H9 (cell line): ENCODE results near the gene HHLA2. TPM values are rescaled to one million over a fixed set of nuclear protein-coding genes. Genes with fewer than 3 reads are reported as not detected.

Source experiments
- DNase-seq: peaks from one replicate; pipeline ENCODE4 v3.0.0-alpha.2; 2017
- H2AFZ ChIP-seq: one replicate; pipeline ENCODE4 v1.6.1; 2013; ENCODE audit warnings: mild to moderate bottlenecking, low read length, control low read depth, moderate library complexity
- H2AK5ac ChIP-seq: 2 replicates; pipeline ENCODE4 v1.6.1; 2013; ENCODE audit warnings: low read length, control low read depth, mixed read lengths; ENCODE audit not compliant: insufficient read length
- H2BK120ac ChIP-seq: one replicate; pipeline ENCODE4 v1.6.1; 2013; ENCODE audit warnings: low read depth, mild to moderate bottlenecking, low read length, control low read depth, inconsistent platforms; ENCODE audit not compliant: poor library complexity, severe bottlenecking
- H2BK12ac ChIP-seq: 2 replicates; pipeline ENCODE4 v1.6.1; 2013; ENCODE audit warnings: low read length, control low read depth, mixed read lengths, low read depth; ENCODE audit not compliant: insufficient read length
- H2BK15ac ChIP-seq: 2 replicates; pipeline ENCODE4 v1.6.1; 2013; ENCODE audit warnings: low read depth, low read length, control low read depth
- H2BK20ac ChIP-seq: one replicate; pipeline ENCODE4 v1.6.1; 2013; ENCODE audit warnings: low read depth, mild to moderate bottlenecking, low read length, control low read depth, inconsistent platforms; ENCODE audit not compliant: poor library complexity, severe bottlenecking
- H2BK5ac ChIP-seq: 2 replicates; pipeline ENCODE4 v1.6.1; 2013; ENCODE audit warnings: low read length, control low read depth, mixed read lengths; ENCODE audit not compliant: insufficient read length
- H3K14ac ChIP-seq: 2 replicates; pipeline ENCODE4 v1.6.1; 2013; ENCODE audit warnings: low read length, control low read depth; ENCODE audit not compliant: insufficient read depth
- H3K18ac ChIP-seq: 2 replicates; pipeline ENCODE4 v1.6.1; 2013; ENCODE audit warnings: low read depth, mild to moderate bottlenecking, mixed read lengths, low read length, control low read depth; ENCODE audit not compliant: insufficient read length
- H3K23ac ChIP-seq: 2 replicates; pipeline ENCODE4 v1.6.1; 2013; ENCODE audit warnings: low read length, control low read depth, mixed read lengths, low read depth; ENCODE audit not compliant: insufficient read length
- H3K23me2 ChIP-seq: 2 replicates; pipeline ENCODE4 v1.6.1; 2013; ENCODE audit warnings: low read depth, mild to moderate bottlenecking, mixed read lengths, low read length, control low read depth; ENCODE audit not compliant: insufficient read length, poor library complexity, severe bottlenecking
- H3K27ac ChIP-seq: 2 replicates; pipeline ENCODE4 v1.5.1; 2013; ENCODE audit warnings: low read length, control low read depth, mixed read lengths, low read depth; ENCODE audit not compliant: insufficient read length
- H3K27me3 ChIP-seq: 2 replicates; pipeline ENCODE4 v1.6.1; 2013; ENCODE audit warnings: low read length, control low read depth, inconsistent platforms; ENCODE audit not compliant: insufficient read depth
- H3K4ac ChIP-seq: 2 replicates; pipeline ENCODE4 v1.6.1; 2013; ENCODE audit warnings: low read depth, mild to moderate bottlenecking, control low read depth, inconsistent platforms, low read length, moderate library complexity
- H3K4me1 ChIP-seq: 2 replicates; pipeline ENCODE4 v1.6.1; 2013; ENCODE audit warnings: low read length, control low read depth, inconsistent platforms; ENCODE audit not compliant: insufficient read depth
- H3K4me2 ChIP-seq: 2 replicates; pipeline ENCODE4 v1.6.1; 2013; ENCODE audit warnings: low read length, control low read depth, mixed read lengths; ENCODE audit not compliant: insufficient read length, insufficient read depth
- H3K56ac ChIP-seq: 2 replicates; pipeline ENCODE4 v1.6.1; 2013; ENCODE audit warnings: low read depth, mild to moderate bottlenecking, mixed read lengths, low read length, control low read depth; ENCODE audit not compliant: insufficient read length
- H3K79me1 ChIP-seq: 2 replicates; pipeline ENCODE4 v1.6.1; 2013; ENCODE audit warnings: low read depth, mild to moderate bottlenecking, moderate library complexity, low read length, control low read depth, inconsistent platforms; ENCODE audit not compliant: insufficient read depth, poor library complexity, severe bottlenecking
- H3K79me2 ChIP-seq: 2 replicates; pipeline ENCODE4 v1.6.1; 2013; ENCODE audit warnings: low read length, control low read depth, inconsistent platforms; ENCODE audit not compliant: insufficient read depth
- H3K9ac ChIP-seq: 2 replicates; pipeline ENCODE4 v1.6.1; 2013; ENCODE audit warnings: low read length, control low read depth, mixed read lengths; ENCODE audit not compliant: insufficient read length; ENCODE audit errors: extremely low read depth
- H3K9me3 ChIP-seq: one replicate; pipeline ENCODE4 v1.6.1; 2013; ENCODE audit warnings: low read depth, low read length, inconsistent platforms; ENCODE audit not compliant: control insufficient read depth
- H3T11ph ChIP-seq: one replicate; pipeline ENCODE4 v1.6.1; 2013; ENCODE audit warnings: mild to moderate bottlenecking, low read length, control low read depth, inconsistent platforms
- H4K20me1 ChIP-seq: one replicate; pipeline ENCODE4 v1.6.1; 2013; ENCODE audit not compliant: control insufficient read depth, insufficient read length, insufficient read depth
- H4K5ac ChIP-seq: 2 replicates; pipeline ENCODE4 v1.6.1; 2013; ENCODE audit warnings: low read depth, mild to moderate bottlenecking, mixed read lengths, low read length, control low read depth; ENCODE audit not compliant: insufficient read length
- H4K8ac ChIP-seq: replicated peaks from 2 replicates; pipeline ENCODE4 v1.6.1; 2013; ENCODE audit warnings: low read length, control low read depth, mixed read lengths, low read depth; ENCODE audit not compliant: insufficient read length
- H4K91ac ChIP-seq: 2 replicates; pipeline ENCODE4 v1.6.1; 2013; ENCODE audit warnings: low read depth, mild to moderate bottlenecking, moderate library complexity, mixed read lengths, low read length, control low read depth; ENCODE audit not compliant: insufficient read length
- H3K27ac Mint-ChIP-seq, 3 experiments: 2 replicates in 2 of 3; 3 replicates in 1 of 3; pipeline ENCODE4 v1.8.0; 2020 to 2021; ENCODE audit warnings: mixed read lengths in 3 of 3, mild to moderate bottlenecking in 1 of 3, moderate library complexity in 1 of 3
- H3K27me3 Mint-ChIP-seq: 2 replicates; pipeline ENCODE4 v1.8.0; 2021; ENCODE audit warnings: low read depth, mild to moderate bottlenecking, moderate library complexity, mixed read lengths
- H3K36me3 Mint-ChIP-seq, 3 experiments: 2 replicates in 2 of 3; 3 replicates in 1 of 3; pipeline ENCODE4 v1.8.0; 2020 to 2021; ENCODE audit warnings: low read depth in 3 of 3, mixed read lengths in 3 of 3; ENCODE audit not compliant: insufficient read depth in 1 of 3
- H3K4me1 Mint-ChIP-seq, 2 experiments: 2 replicates each; pipeline ENCODE4 v1.8.0; 2020; ENCODE audit warnings: mixed read lengths in 2 of 2
- H3K4me3 Mint-ChIP-seq, 2 experiments: 2 replicates in 1 of 2; 3 replicates in 1 of 2; pipeline ENCODE4 v1.8.0; 2020 to 2021; ENCODE audit warnings: mild to moderate bottlenecking in 2 of 2, mixed read lengths in 2 of 2, moderate library complexity in 1 of 2
- H3K9me3 Mint-ChIP-seq, 2 experiments: 2 replicates in 1 of 2; 3 replicates in 1 of 2; pipeline ENCODE4 v1.8.0; 2020; ENCODE audit warnings: mild to moderate bottlenecking in 2 of 2, mixed read lengths in 2 of 2, moderate library complexity in 1 of 2
- CTCF ChIP-seq: fragments of 200-600 bp; sonication (generic); conservative IDR thresholded peaks from 3 replicates; pipeline ENCODE4 v1.8.0; 2021; ENCODE audit warnings: antibody characterized with exemption, mild to moderate bottlenecking
- WGBS: extraction: QIAGEN DNeasy Blood & Tissue Kit; methylation state at CpG from one replicate; pipeline ENCODE4 v1.1.7; 2013; ENCODE audit warnings: missing lambda C conversion rate, low lambda C conversion rate, mixed read lengths; ENCODE audit not compliant: insufficient read length; ENCODE audit errors: extremely low coverage; 5-methylcytosine and 5-hydroxymethylcytosine counted together
- total RNA-seq: library from RNA; stranded (reverse); gene quantifications from 2 replicates; pipeline ENCODE4 v1.2.1, GENCODE V29; 2021

Gene HHLA2
- total RNA-seq, 1 experiment from 2014 or later: not detected

- no peak overlapping the region for H2BK120ac ChIP-seq
These were observed 50.2 kb downstream of the HHLA2 start for GRCh38 chr3:108346301-108347227.

More at GRCh38 chr3:108346301-108347227, 50.2 kb downstream of the HHLA2 start:
- no peaks in the 10 kb centered on the region for H3K27me3 Mint-ChIP-seq
- peaks cover 3 to 5% of the 10 kb centered on the region in 2 experiments for H3K4me1 Mint-ChIP-seq
- H3K27ac Mint-ChIP-seq: no peak overlapping the region
- no peaks in the 10 kb centered on the region for H3K9me3 ChIP-seq
- no peaks in the 10 kb centered on the region for H3K4me1 ChIP-seq
- no peak overlapping the region for H3K4me2 ChIP-seq
- no peak overlapping the region for H3K4ac ChIP-seq
- H3K56ac ChIP-seq: no peak overlapping the region
- H4K20me1 ChIP-seq: no peaks in the 10 kb centered on the region
- H4K91ac ChIP-seq: no peak overlapping the region
- no peak overlapping the region for H4K8ac ChIP-seq
- H3K9me3 Mint-ChIP-seq: peaks cover 0 to 3% of the 10 kb centered on the region in 2 experiments; a peak in 1 of 5 replicates
- no peak overlapping the region for H3K9ac ChIP-seq
- no peak overlapping the region for H2BK5ac ChIP-seq
- no peak overlapping the region for H3K23ac ChIP-seq
- no peak overlapping the region for H3K18ac ChIP-seq
- H4K5ac ChIP-seq: no peak overlapping the region
- no peak overlapping the region for H2AFZ ChIP-seq
- no peak overlapping the region for H3K4me3 Mint-ChIP-seq
- no peak overlapping the region for H3K14ac ChIP-seq
- no peak overlapping the region for H2BK20ac ChIP-seq
- no peaks in the 10 kb centered on the region for H3K23me2 ChIP-seq
- no peaks in the 10 kb centered on the region for H3K79me1 ChIP-seq
- no peaks in the 10 kb centered on the region for H3K79me2 ChIP-seq
- H3K36me3 Mint-ChIP-seq: no peaks in the 10 kb centered on the region; a peak in 1 of 7 replicates
- DNase-seq: no peak
- no peak overlapping the region for H3T11ph ChIP-seq
- no peaks in the 10 kb centered on the region for H3K27me3 ChIP-seq
- H2BK12ac ChIP-seq: no peak overlapping the region
- H2AK5ac ChIP-seq: no peak overlapping the region
- TF ChIP-seq CTCF: no peak
- no peak overlapping the region for H2BK15ac ChIP-seq
- WGBS: no CpG with 5 or more reads among the region's 5 CpGs
- no peak overlapping the region for H3K27ac ChIP-seq
